Ascending aorta (tissue), 2 donors: ENCODE results near the gene NUP214. TPM values are rescaled to one million over a fixed set of nuclear protein-coding genes. Genes with fewer than 3 reads are reported as not detected.

Experiments used
- DNase-seq, 2 donors: peaks; one replicate each; pipeline ENCODE4 v3.0.0-alpha.2; 2019; ENCODE audit warnings: low spot score in 2 of 2
- H3K27ac ChIP-seq, 2 donors: fragments of 200-600 bp; sonication (generic); one replicate each; pipeline ENCODE4 v1.5.1; 2016 to 2017; ENCODE audit warnings: mild to moderate bottlenecking in 1 of 2
- H3K27me3 ChIP-seq: fragments of 200-600 bp; sonication (generic); one replicate; pipeline ENCODE4 v1.5.1; 2017
- H3K36me3 ChIP-seq, 2 donors: fragments of 200-600 bp; sonication (generic); one replicate each; pipeline ENCODE4 v1.5.1; 2016
- H3K4me1 ChIP-seq, 2 donors: fragments of 200-600 bp; sonication (generic); one replicate each; pipeline ENCODE4 v1.5.1; 2016 to 2017; ENCODE audit warnings: mild to moderate bottlenecking in 1 of 2
- H3K4me3 ChIP-seq, 2 donors: fragments of 200-600 bp; sonication (generic); one replicate each; pipeline ENCODE4 v1.5.1; 2016 to 2017; ENCODE audit warnings: mild to moderate bottlenecking in 1 of 2
- H3K9me3 ChIP-seq, 2 donors: fragments of 200-600 bp; sonication (generic); one replicate each; pipeline ENCODE4 v1.5.1; 2016
- CTCF ChIP-seq, 3 experiments: fragments of 200-600 bp in 2 of 3; fragments of 450-650 bp in 1 of 3; sonication (generic) in 2 of 3; IDR thresholded peaks; one replicate each; pipeline ENCODE4 v1.5.1; 2016 to 2019; ENCODE audit warnings: antibody characterized with exemption in 3 of 3, mild to moderate bottlenecking in 1 of 3, moderate library complexity in 1 of 3
- intact Hi-C: fragments of 100-400 bp; cut with DNase I; formaldehyde crosslinking; loops from one replicate; pipeline ENCODE4 v1.15.1; 2023
- total RNA-seq: library from RNA; depleted of rRNA; stranded (reverse); fragments of >200 nt; gene quantifications from one replicate; pipeline ENCODE4 v1.1.0, GENCODE V29; 2016

The NUP214 gene
- total RNA-seq, 1 donor from 2014 or later, result 234 TPM

GRCh38 chr9:131104016-131104740 is 21.2 kb upstream of the NUP214 start:
- no peaks in the 10 kb centered on the region for H3K9me3 ChIP-seq
- H3K4me3 ChIP-seq, result no peak overlapping the region
- H3K4me1 ChIP-seq, result no peaks in the 10 kb centered on the region
- no peak for DNase-seq
- no peak for TF ChIP-seq CTCF (IDR thresholded peaks at IDR 0.05)
- no peak overlapping the region for H3K27ac ChIP-seq
- intact Hi-C loops, result no loop called here
- no peaks in the 10 kb centered on the region for H3K27me3 ChIP-seq
- no peaks in the 10 kb centered on the region for H3K36me3 ChIP-seq

- Histone ChIP-seq H3K9me3 (no peaks in the 10 kb centered on the region), H3K4me3 (no peak overlapping the region), H3K36me3 (no peaks in the 10 kb centered on the region), H3K4me1 (no peaks in the 10 kb centered on the region), H3K27me3 (no peaks in the 10 kb centered on the region), H3K27ac (no peak overlapping the region)
- DNase-seq, result no peak
- intact Hi-C loops, result no loop called here
- no peak for TF ChIP-seq CTCF (IDR thresholded peaks at IDR 0.05)
Observed at GRCh38 chr9:131105952-131106351, 19.4 kb upstream of the NUP214 start.

- no peaks in the 10 kb centered on the region for H3K9me3 ChIP-seq
- H3K27ac ChIP-seq, result no peak overlapping the region
- DNase-seq, result no peak
- TF ChIP-seq CTCF (IDR thresholded peaks at IDR 0.05), result no peak
- no peaks in the 10 kb centered on the region for H3K4me1 ChIP-seq
- no peak overlapping the region for H3K4me3 ChIP-seq
- intact Hi-C loops, result no loop called here
- no peaks in the 10 kb centered on the region for H3K27me3 ChIP-seq
- H3K36me3 ChIP-seq, result no peaks in the 10 kb centered on the region
Observed at GRCh38 chr9:131107760-131108159, 17.6 kb upstream of the NUP214 start.

GRCh38 chr9:131111186-131111853 is 14.1 kb upstream of the NUP214 start:
- H3K9me3 ChIP-seq, result no peaks in the 10 kb centered on the region
- TF ChIP-seq CTCF (IDR thresholded peaks at IDR 0.05), result no peak
- intact Hi-C loops, result no loop called here
- H3K36me3 ChIP-seq, result no peaks in the 10 kb centered on the region
- no peaks in the 10 kb centered on the region for H3K27me3 ChIP-seq
- H3K4me1 ChIP-seq, result no peaks in the 10 kb centered on the region
- H3K27ac ChIP-seq, result no peak overlapping the region
- no peak overlapping the region for H3K4me3 ChIP-seq
- no peak for DNase-seq

- Histone ChIP-seq H3K4me1 (peaks cover 0 to 4% of the 10 kb centered on the region in 2 donors), H3K4me3 (no peak overlapping the region), H3K27ac (no peak overlapping the region)
Observed at GRCh38 chr9:131111854-131112311, 13.5 kb upstream of the NUP214 start.

More at GRCh38 chr9:131111854-131112311, 13.5 kb upstream of the NUP214 start:
- DNase-seq, result no peak
- TF ChIP-seq CTCF (IDR thresholded peaks at IDR 0.05), result no peak
- Histone ChIP-seq H3K27me3 (no peaks in the 10 kb centered on the region), H3K9me3 (no peaks in the 10 kb centered on the region), H3K36me3 (no peaks in the 10 kb centered on the region)
- intact Hi-C loops, result no loop called here
